Measurements from ENCODE around the gene R3HDM2.

R3HDM2 gene

DNA sequence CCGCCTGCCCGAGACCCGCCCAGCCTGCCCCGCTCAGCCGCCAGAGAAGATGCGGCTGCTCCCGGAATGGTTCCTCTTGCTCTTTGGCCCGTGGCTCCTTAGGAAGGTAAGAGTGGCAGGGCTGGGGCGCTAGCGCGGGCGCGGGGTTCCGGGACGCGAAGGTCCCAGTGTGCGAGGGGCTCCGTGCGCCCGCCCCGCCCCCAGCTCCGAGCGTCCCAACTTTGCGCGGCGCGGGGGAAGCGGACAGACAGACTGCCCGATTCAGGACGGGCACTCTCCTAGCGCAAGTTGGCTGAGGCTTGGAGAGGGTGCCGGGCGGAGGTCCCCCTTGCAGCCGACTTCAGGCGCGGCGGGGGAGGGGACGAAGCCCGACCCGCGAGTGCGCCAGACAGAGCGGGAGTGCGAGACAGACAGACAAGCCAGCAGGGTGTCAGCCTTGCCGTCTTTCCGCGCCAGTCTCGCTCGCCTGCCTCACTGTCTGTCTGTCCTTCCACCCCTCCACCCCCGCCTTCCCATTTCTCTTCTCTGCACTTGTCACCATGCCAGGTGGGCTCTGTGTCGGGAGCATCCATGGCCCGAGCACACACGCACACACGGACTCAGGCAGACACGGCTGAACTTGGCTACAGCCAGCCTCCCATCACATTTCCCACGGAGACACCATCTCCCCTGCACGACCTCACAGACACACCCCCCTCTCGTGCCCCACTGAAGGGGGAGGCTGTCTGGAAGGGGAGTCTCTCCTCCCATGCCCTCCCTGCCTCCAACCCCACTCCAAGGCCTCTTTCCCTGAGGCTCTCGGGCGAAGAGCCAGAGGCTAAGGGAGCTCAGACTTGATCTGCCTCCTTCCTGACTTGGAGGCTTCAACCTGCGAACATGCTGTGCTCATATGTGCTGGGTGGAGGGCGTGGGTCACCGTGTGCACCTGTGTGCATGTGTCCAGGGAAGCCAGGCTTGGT is 213.6 kb downstream of the R3HDM2 start:
- Histone ChIP-seq H3K4me1 (ENCODE audit: insufficient read depth, low read length) (peaks cover 24% of the 10 kb centered on the region), H3K36me3 (ENCODE audit: insufficient read depth, low read length) (peaks cover 1% of the 10 kb centered on the region), H3K9ac (ENCODE audit: low read length) (no peak overlapping the region), H3K27me3 (ENCODE audit: control insufficient read depth in 1 of 2, insufficient read depth in 2 of 2, low read length in 2 of 2) (peaks cover 65 to 84% of the 10 kb centered on the region in 2 donors), H3K4me3 (ENCODE audit: low read depth in 1 of 2, low read length in 2 of 2) (peak overlapping the region; percentile 38 to 39), H3K27ac (ENCODE audit: low read depth, low read length) (no peak overlapping the region), H3K9me3 (ENCODE audit: low read length) (no peaks in the 10 kb centered on the region)

GRCh38 chr12:57216014-57216911 is 214.6 kb downstream of the R3HDM2 start, which contains the start of gene NXPH4:
TSS of gene NXPH4 (plus strand) at chr12:57216794. CDS start at chr12:57216970, 176 bp downstream.
- H3K4me1 ChIP-seq (ENCODE audit: insufficient read depth, low read length): peaks cover 24% of the 10 kb centered on the region

GRCh38 chr12:57215668-57216013 is 215.2 kb downstream of the R3HDM2 start:
- Histone ChIP-seq H3K36me3 (ENCODE audit: insufficient read depth, low read length) (peaks cover 16% of the 10 kb centered on the region), H3K9ac (ENCODE audit: low read length) (no peak overlapping the region), H3K27me3 (ENCODE audit: control insufficient read depth in 1 of 2, insufficient read depth in 2 of 2, low read length in 2 of 2) (peaks cover 51 to 69% of the 10 kb centered on the region in 2 donors), H3K4me3 (ENCODE audit: low read depth in 1 of 2, low read length in 2 of 2) (no peak overlapping the region), H3K4me1 (ENCODE audit: insufficient read depth, low read length) (peaks cover 24% of the 10 kb centered on the region), H3K9me3 (ENCODE audit: low read length) (no peaks in the 10 kb centered on the region), H3K27ac (ENCODE audit: low read depth, low read length) (no peak overlapping the region)

More at GRCh38 chr12:57216014-57216911, 214.6 kb downstream of the R3HDM2 start, which contains the start of gene NXPH4:
- Histone ChIP-seq H3K27me3 (ENCODE audit: control insufficient read depth in 1 of 2, insufficient read depth in 2 of 2, low read length in 2 of 2) (peaks cover 57 to 75% of the 10 kb centered on the region in 2 donors), H3K9ac (ENCODE audit: low read length) (no peak within 1 kb of the TSS), H3K4me3 (ENCODE audit: low read depth in 1 of 2, low read length in 2 of 2) (peak within 1 kb of the TSS; percentile 38 to 39), H3K36me3 (ENCODE audit: insufficient read depth, low read length) (peaks cover 10% of the 10 kb centered on the region), H3K9me3 (ENCODE audit: low read length) (no peaks in the 10 kb centered on the region), H3K27ac (ENCODE audit: low read depth, low read length) (no peak within 1 kb of the TSS)

- Histone ChIP-seq H3K4me1 (ENCODE audit: insufficient read depth, low read length) (peaks cover 24% of the 10 kb centered on the region), H3K4me3 (ENCODE audit: low read depth in 1 of 2, low read length in 2 of 2) (no peak overlapping the region), H3K27ac (ENCODE audit: low read depth, low read length) (no peak overlapping the region), H3K36me3 (ENCODE audit: insufficient read depth, low read length) (peaks cover 19% of the 10 kb centered on the region), H3K9ac (ENCODE audit: low read length) (no peak overlapping the region), H3K9me3 (ENCODE audit: low read length) (no peaks in the 10 kb centered on the region), H3K27me3 (ENCODE audit: control insufficient read depth in 1 of 2, insufficient read depth in 2 of 2, low read length in 2 of 2) (peaks cover 48 to 63% of the 10 kb centered on the region in 2 donors)
Observed at GRCh38 chr12:57215065-57215464, 215.8 kb downstream of the R3HDM2 start.

DNA sequence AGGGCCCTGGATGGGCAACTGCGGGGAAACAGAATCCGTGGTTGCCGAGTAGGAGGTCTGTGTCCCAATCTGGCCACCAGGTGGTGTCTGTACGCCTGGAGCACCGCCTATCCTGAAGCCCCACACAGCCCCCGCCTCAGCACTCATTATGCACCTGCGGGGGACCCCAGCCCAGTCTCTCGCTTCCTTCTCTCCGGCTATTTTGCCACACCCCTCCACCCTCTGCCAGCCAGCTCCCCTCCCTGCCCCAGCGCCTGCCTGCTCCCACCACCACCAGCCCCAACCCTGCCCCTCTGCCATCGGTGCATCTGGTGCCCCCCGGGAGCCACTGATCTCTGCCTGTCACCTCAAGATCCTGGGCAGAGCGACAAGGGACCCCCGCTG is 216.5 kb downstream of the R3HDM2 start:
- Histone ChIP-seq H3K4me1 (ENCODE audit: insufficient read depth, low read length) (peaks cover 24% of the 10 kb centered on the region), H3K9ac (ENCODE audit: low read length) (no peak overlapping the region), H3K27me3 (ENCODE audit: control insufficient read depth in 1 of 2, insufficient read depth in 2 of 2, low read length in 2 of 2) (peaks cover 41 to 56% of the 10 kb centered on the region in 2 donors), H3K4me3 (ENCODE audit: low read depth in 1 of 2, low read length in 2 of 2) (no peak overlapping the region), H3K27ac (ENCODE audit: low read depth, low read length) (no peak overlapping the region), H3K9me3 (ENCODE audit: low read length) (no peaks in the 10 kb centered on the region), H3K36me3 (ENCODE audit: insufficient read depth, low read length) (peaks cover 26% of the 10 kb centered on the region)

DNA sequence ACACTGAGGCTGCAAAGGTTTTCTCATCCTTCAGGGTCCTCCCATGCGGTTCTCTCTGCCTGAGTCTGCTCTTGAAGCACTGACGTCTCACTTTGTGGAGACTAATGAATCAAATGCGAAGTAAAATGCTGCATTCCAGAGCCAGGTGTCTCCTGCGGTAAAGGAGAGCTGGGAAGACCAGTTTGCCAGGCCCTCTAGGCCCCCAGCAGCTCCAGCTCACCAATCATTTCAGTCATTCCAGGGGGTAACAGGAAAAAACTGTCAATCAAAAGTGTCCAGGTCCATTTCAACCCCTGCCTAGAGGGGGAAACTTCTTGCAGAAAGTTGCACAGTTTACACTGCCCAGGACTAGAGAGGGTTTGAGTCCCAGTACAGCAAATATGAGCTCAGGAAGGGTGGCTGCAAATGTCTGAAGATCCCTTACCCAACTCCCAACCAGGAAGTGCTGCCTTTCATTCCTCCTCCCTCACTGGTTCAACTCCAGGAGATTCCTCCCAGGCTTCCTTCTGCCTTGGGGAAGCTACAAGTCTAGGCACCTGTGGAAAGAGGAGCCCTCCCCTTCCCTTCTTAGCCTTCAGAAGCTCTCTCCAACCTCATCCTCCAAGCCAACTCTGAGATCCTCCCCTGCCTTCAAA is 217.0 kb downstream of the R3HDM2 start:
- peaks cover 36 to 51% of the 10 kb centered on the region in 2 donors for H3K27me3 ChIP-seq (ENCODE audit: control insufficient read depth in 1 of 2, insufficient read depth in 2 of 2, low read length in 2 of 2)

GRCh38 chr12:57213058-57213715 is 217.7 kb downstream of the R3HDM2 start:
- Histone ChIP-seq H3K36me3 (ENCODE audit: insufficient read depth, low read length) (peaks cover 36% of the 10 kb centered on the region), H3K27ac (ENCODE audit: low read depth, low read length) (no peak overlapping the region), H3K9ac (ENCODE audit: low read length) (no peak overlapping the region), H3K4me1 (ENCODE audit: insufficient read depth, low read length) (peaks cover 24% of the 10 kb centered on the region), H3K9me3 (ENCODE audit: low read length) (no peaks in the 10 kb centered on the region), H3K27me3 (ENCODE audit: control insufficient read depth in 1 of 2, insufficient read depth in 2 of 2, low read length in 2 of 2) (peaks cover 32 to 45% of the 10 kb centered on the region in 2 donors), H3K4me3 (ENCODE audit: low read depth in 1 of 2, low read length in 2 of 2) (no peak overlapping the region)

More for the DNA sequence above, 217.0 kb downstream of the R3HDM2 start:
- Histone ChIP-seq H3K9ac (ENCODE audit: low read length) (no peak overlapping the region), H3K4me3 (ENCODE audit: low read depth in 1 of 2, low read length in 2 of 2) (no peak overlapping the region), H3K9me3 (ENCODE audit: low read length) (no peaks in the 10 kb centered on the region), H3K36me3 (ENCODE audit: insufficient read depth, low read length) (peaks cover 30% of the 10 kb centered on the region), H3K27ac (ENCODE audit: low read depth, low read length) (no peak overlapping the region), H3K4me1 (ENCODE audit: insufficient read depth, low read length) (peaks cover 24% of the 10 kb centered on the region)

DNA sequence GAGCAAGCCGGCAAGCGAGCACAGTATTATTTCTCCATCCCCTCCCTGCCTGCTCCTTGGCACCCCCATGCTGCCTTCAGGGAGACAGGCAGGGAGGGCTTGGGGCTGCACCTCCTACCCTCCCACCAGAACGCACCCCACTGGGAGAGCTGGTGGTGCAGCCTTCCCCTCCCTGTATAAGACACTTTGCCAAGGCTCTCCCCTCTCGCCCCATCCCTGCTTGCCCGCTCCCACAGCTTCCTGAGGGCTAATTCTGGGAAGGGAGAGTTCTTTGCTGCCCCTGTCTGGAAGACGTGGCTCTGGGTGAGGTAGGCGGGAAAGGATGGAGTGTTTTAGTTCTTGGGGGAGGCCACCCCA is 218.2 kb downstream of the R3HDM2 start:
- Histone ChIP-seq H3K27ac (ENCODE audit: low read depth, low read length) (no peak overlapping the region), H3K9ac (ENCODE audit: low read length) (no peak overlapping the region), H3K36me3 (ENCODE audit: insufficient read depth, low read length) (peaks cover 39% of the 10 kb centered on the region)

GRCh38 chr12:57211791-57212700 is 218.8 kb downstream of the R3HDM2 start:
- H3K27me3 ChIP-seq (ENCODE audit: control insufficient read depth in 1 of 2, insufficient read depth in 2 of 2, low read length in 2 of 2): peaks cover 21 to 34% of the 10 kb centered on the region in 2 donors
- no peak overlapping the region for H3K27ac ChIP-seq (ENCODE audit: low read depth, low read length)
- peaks cover 18% of the 10 kb centered on the region for H3K4me1 ChIP-seq (ENCODE audit: insufficient read depth, low read length)
- peaks cover 41% of the 10 kb centered on the region for H3K36me3 ChIP-seq (ENCODE audit: insufficient read depth, low read length)
- H3K4me3 ChIP-seq (ENCODE audit: low read depth in 1 of 2, low read length in 2 of 2): no peak overlapping the region
- H3K9me3 ChIP-seq (ENCODE audit: low read length): no peaks in the 10 kb centered on the region
- no peak overlapping the region for H3K9ac ChIP-seq (ENCODE audit: low read length)

More for the DNA sequence above, 218.2 kb downstream of the R3HDM2 start:
- Histone ChIP-seq H3K9me3 (ENCODE audit: low read length) (no peaks in the 10 kb centered on the region), H3K4me3 (ENCODE audit: low read depth in 1 of 2, low read length in 2 of 2) (no peak overlapping the region), H3K27me3 (ENCODE audit: control insufficient read depth in 1 of 2, insufficient read depth in 2 of 2, low read length in 2 of 2) (peaks cover 27 to 40% of the 10 kb centered on the region in 2 donors), H3K4me1 (ENCODE audit: insufficient read depth, low read length) (peaks cover 24% of the 10 kb centered on the region)

Data from muscle layer of colon (tissue), 2 donors.